B cell (primary cell): Measurements from ENCODE around the gene POU1F1. TPM values are rescaled to one million over a fixed set of nuclear protein-coding genes. Genes with fewer than 3 reads are reported as not detected.

Experiments
- ATAC-seq: fragments of 200-7000 bp; cut with Tn5 transposase; one replicate; pipeline ENCODE4 v1.10.0; 2021; ENCODE audit warnings: low read depth, mild to moderate bottlenecking, moderate number of reproducible peaks, moderate library complexity
- CTCF ChIA-PET: fragments of 350-600 bp; sonication (Branson Sonifier 250); formaldehyde crosslinking; loops from one replicate; lab custom pipeline; 2021; ENCODE audit warnings: antibody characterized with exemption, inconsistent platforms; lab: Charles Lee
- POLR2A ChIA-PET: fragments of 350-600 bp; sonication (Branson Sonifier 250); formaldehyde crosslinking; loops from one replicate; lab custom pipeline; 2021; ENCODE audit warnings: antibody characterized with exemption; lab: Charles Lee
- DNase-seq: peaks from one replicate; pipeline ENCODE4 v3.0.0; 2013
- H2AFZ ChIP-seq: 2 replicates; pipeline ENCODE4 v1.6.1; 2012; ENCODE audit warnings: mild to moderate bottlenecking, low read depth, low read length; ENCODE audit not compliant: insufficient read depth, poor library complexity, severe bottlenecking
- H3K27ac ChIP-seq, 2 donors: 1 replicate in 1 of 2; 2 replicates in 1 of 2; pipeline ENCODE4 v1.5.1; 2012 to 2013; ENCODE audit warnings: low read length in 2 of 2, mild to moderate bottlenecking in 2 of 2, moderate library complexity in 1 of 2
- H3K27me3 ChIP-seq, 4 experiments: fragments of 200-600 bp in 1 of 4; sonication (generic) in 1 of 4; replicated peaks in 1 of 4; 1 replicate in 2 of 4; 2 replicates in 2 of 4; pipeline versions ENCODE4 v1.6.1 to v1.7.0; 2013 to 2016; ENCODE audit warnings: low read length in 3 of 4, mild to moderate bottlenecking in 2 of 4, mixed read lengths in 1 of 4, moderate library complexity in 1 of 4; ENCODE audit not compliant: insufficient read depth in 4 of 4, control insufficient read depth in 3 of 4; ENCODE audit errors: control extremely low read depth in 1 of 4
- H3K36me3 ChIP-seq, 2 experiments: replicated peaks in 1 of 2; 1 replicate in 1 of 2; 2 replicates in 1 of 2; pipeline versions ENCODE4 v1.6.1 to v1.7.1; 2013; ENCODE audit warnings: low read length in 1 of 2; ENCODE audit not compliant: insufficient read depth in 2 of 2, control insufficient read depth in 1 of 2; ENCODE audit errors: control extremely low read depth in 1 of 2, extremely low read depth in 1 of 2
- H3K4me1 ChIP-seq, 2 donors: fragments of 200-600 bp in 1 of 2; sonication (generic) in 1 of 2; 1 replicate in 1 of 2; 2 replicates in 1 of 2; pipeline versions ENCODE4 v1.5.1 to v1.6.1; 2013 to 2017; ENCODE audit warnings: low read length in 2 of 2; ENCODE audit not compliant: control insufficient read depth in 2 of 2, insufficient read depth in 2 of 2
- H3K4me2 ChIP-seq: replicated peaks from 2 replicates; pipeline ENCODE3; 2012; ENCODE audit warnings: mild to moderate bottlenecking, low read depth, low read length; ENCODE audit not compliant: poor library complexity, severe bottlenecking
- H3K4me3 ChIP-seq, 5 experiments: fragments of 200-600 bp in 1 of 5; sonication (generic) in 1 of 5; 1 replicate in 3 of 5; 2 replicates in 2 of 5; pipeline versions ENCODE4 v1.5.1 to v1.7.0; 2011 to 2016; ENCODE audit warnings: low read length in 4 of 5, mild to moderate bottlenecking in 4 of 5, low read depth in 2 of 5, control low read depth in 1 of 5, moderate library complexity in 1 of 5; ENCODE audit not compliant: insufficient read depth in 1 of 5; ENCODE audit errors: control extremely low read depth in 1 of 5, extremely low read depth in 1 of 5
- H3K79me2 ChIP-seq: fragments of 200-600 bp; sonication (generic); one replicate; pipeline ENCODE4 v1.6.0; 2016; ENCODE audit warnings: low read length; ENCODE audit not compliant: control insufficient read depth, insufficient read depth
- H3K9ac ChIP-seq: fragments of 200-600 bp; sonication (generic); 2 replicates; pipeline ENCODE4 v1.6.1; 2017; ENCODE audit warnings: mild to moderate bottlenecking, low read length, moderate library complexity
- H3K9me3 ChIP-seq, 3 donors: one replicate each; pipeline versions ENCODE4 v1.6.1 to v1.7.1; 2013; ENCODE audit warnings: low read length in 2 of 3; ENCODE audit not compliant: control insufficient read depth in 2 of 3, insufficient read depth in 1 of 3; ENCODE audit errors: control extremely low read depth in 1 of 3
- H4K20me1 ChIP-seq: 2 replicates; pipeline ENCODE4 v1.6.0; 2012; ENCODE audit warnings: mild to moderate bottlenecking, low read length; ENCODE audit not compliant: insufficient read depth, control insufficient read depth, poor library complexity, severe bottlenecking
- H3K27ac Mint-ChIP-seq: one replicate; pipeline ENCODE4 v1.8.0; 2021; ENCODE audit warnings: mixed read lengths
- H3K27me3 Mint-ChIP-seq: one replicate; pipeline ENCODE4 v1.8.0; 2021; ENCODE audit warnings: mixed read lengths
- H3K4me1 Mint-ChIP-seq: one replicate; pipeline ENCODE4 v1.8.0; 2021; ENCODE audit warnings: mixed read lengths
- H3K4me3 Mint-ChIP-seq: one replicate; pipeline ENCODE4 v1.8.0; 2021; ENCODE audit warnings: mixed read lengths
- H3K9me3 Mint-ChIP-seq: one replicate; pipeline ENCODE4 v1.8.0; 2022; ENCODE audit warnings: mixed read lengths; ENCODE audit not compliant: insufficient read depth
- CTCF ChIP-seq: fragments of 200-600 bp; IDR thresholded peaks from one replicate; pipeline ENCODE4 v1.8.0; 2022; ENCODE audit warnings: antibody characterized with exemption, mild to moderate bottlenecking
- EZH2 ChIP-seq: IDR thresholded peaks from 2 replicates; pipeline ENCODE4 v1.6.1; 2012; ENCODE audit warnings: borderline replicate concordance, low read depth, mild to moderate bottlenecking, moderate library complexity, low read length; ENCODE audit not compliant: insufficient read depth, poor library complexity, severe bottlenecking
- WGBS: methylation state at CpG from one replicate; pipeline ENCODE4 v1.1.5; 2013; ENCODE audit warnings: missing lambda C conversion rate; ENCODE audit not compliant: insufficient coverage; 5-methylcytosine and 5-hydroxymethylcytosine counted together
- intact Hi-C: fragments of 100-400 bp; cut with micrococcal nuclease; formaldehyde crosslinking; loops from one replicate; pipeline ENCODE4 v1.10.0; 2022
- polyA plus RNA-seq: library from polyadenylated mRNA; depleted of rRNA; stranded (reverse); fragments of >200 nt; gene quantifications from 2 replicates; pipeline ENCODE4 v1.2.3, GENCODE V29; 2012
- total RNA-seq, 2 donors: library from RNA; stranded (reverse); fragments of 120-200 nt in 1 of 2; gene quantifications; 1 replicate in 1 of 2; 2 replicates in 1 of 2; pipeline versions ENCODE4 v1.2.3 to v1.2.4, GENCODE V29; 2013 to 2022

POU1F1 gene
- total and polyA plus RNA-seq, 2 donors (not counting 1 experiment from before 2014, with no cell fraction given), result not detected

GRCh38 chr3:87227835-87228144 is 48.6 kb downstream of the POU1F1 start:
- CTCF ChIA-PET, result no interaction called here
- H3K79me2 ChIP-seq, result peaks cover 64% of the 10 kb centered on the region

More at GRCh38 chr3:87227835-87228144, 48.6 kb downstream of the POU1F1 start:
- ATAC-seq (no peak), DNase-seq (no peak)
- H3K27me3 ChIP-seq, result peaks cover 0 to 7% (median 2%) of the 10 kb centered on the region in 4 experiments
- peaks cover 11% of the 10 kb centered on the region for H3K27me3 Mint-ChIP-seq
- H3K4me1 ChIP-seq, result peaks cover 13 to 16% of the 10 kb centered on the region in 2 donors
- POLR2A ChIA-PET, result no interaction called here
- peaks cover 23% of the 10 kb centered on the region for H4K20me1 ChIP-seq
- H3K9me3 Mint-ChIP-seq, result no peaks in the 10 kb centered on the region
- no peak for TF ChIP-seq EZH2
- TF ChIP-seq CTCF, result no peak
- peak overlapping the region; percentile 99 for H2AFZ ChIP-seq
- peaks cover 56% of the 10 kb centered on the region for H3K4me1 Mint-ChIP-seq
- intact Hi-C loops, result loop anchor here (1.0 to 10.0 kb wide), 3 partner anchors 777 to 923 kb away; partner anchors contain the start of genes CGGBP1 and ZNF654
- peak overlapping the region; percentile 97 for H3K4me3 Mint-ChIP-seq
- no peaks in the 10 kb centered on the region for H3K9me3 ChIP-seq
- H3K27ac Mint-ChIP-seq, result peak overlapping the region; percentile 97
- peak overlapping the region; percentile 99 for H3K9ac ChIP-seq
- H3K27ac ChIP-seq, result peak overlapping the region; percentile 89 to 98
- H3K4me2 ChIP-seq, result peak overlapping the region; percentile 91
- H3K4me3 ChIP-seq, result peak overlapping the region; percentile 42 to 99 (median 96)
- 0% methylated on average over 1 of the region's 3 CpGs for WGBS
- peaks cover 0 to 3% of the 10 kb centered on the region in 2 experiments for H3K36me3 ChIP-seq
